GM19324 (cell line): ENCODE data around the gene COASY.

Experiments used
- ATAC-seq: cut with Tn5 transposase; IDR thresholded peaks from one replicate; pipeline ENCODE4 v1.9.1; 2021; ENCODE audit warnings: mild to moderate bottlenecking, moderate library complexity; ENCODE audit not compliant: unreplicated experiment, low FRiP score

The COASY gene

DNA sequence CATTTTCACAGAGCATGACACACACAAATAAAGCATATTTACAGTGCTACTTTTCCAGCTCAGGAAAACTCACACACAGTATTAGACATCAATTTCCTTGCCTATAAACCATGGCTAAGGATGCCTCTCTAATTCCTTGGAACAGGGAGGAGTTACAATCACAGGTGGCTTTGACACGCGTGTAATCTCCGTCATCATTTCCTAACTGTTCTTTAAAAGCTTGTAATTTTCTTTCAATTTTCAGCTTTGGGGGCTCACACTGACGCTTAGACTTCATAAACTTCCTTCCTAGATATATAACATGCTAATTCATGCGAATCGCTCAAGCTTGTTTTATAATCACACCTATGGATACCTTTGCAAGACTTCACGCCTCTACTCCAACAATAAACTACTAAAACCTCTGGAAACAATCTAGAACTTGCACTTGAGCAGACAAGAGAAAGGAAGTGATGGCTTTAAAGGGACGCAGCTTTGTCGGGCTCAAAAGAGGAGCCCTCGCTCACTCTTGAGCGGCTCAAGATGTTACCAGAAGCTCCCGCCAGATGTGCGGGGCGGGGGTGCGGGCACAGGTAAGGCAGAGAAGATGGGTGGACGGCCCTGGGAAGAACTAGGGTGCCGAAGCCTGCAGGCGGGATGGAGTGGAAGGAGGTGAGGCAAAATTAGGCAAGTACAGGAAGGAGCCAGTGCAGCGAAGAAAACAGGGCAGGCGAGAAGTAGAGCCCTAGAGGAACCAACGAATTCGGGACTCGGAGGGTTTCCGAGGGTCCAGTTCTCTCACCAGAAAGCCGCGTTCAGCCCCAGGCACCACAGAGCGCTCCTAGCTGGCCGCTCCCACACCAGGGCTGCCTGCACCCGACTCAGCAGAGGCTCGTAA lies 46.6 kb downstream of the COASY start:
- ATAC-seq, result peak; percentile 30

DNA sequence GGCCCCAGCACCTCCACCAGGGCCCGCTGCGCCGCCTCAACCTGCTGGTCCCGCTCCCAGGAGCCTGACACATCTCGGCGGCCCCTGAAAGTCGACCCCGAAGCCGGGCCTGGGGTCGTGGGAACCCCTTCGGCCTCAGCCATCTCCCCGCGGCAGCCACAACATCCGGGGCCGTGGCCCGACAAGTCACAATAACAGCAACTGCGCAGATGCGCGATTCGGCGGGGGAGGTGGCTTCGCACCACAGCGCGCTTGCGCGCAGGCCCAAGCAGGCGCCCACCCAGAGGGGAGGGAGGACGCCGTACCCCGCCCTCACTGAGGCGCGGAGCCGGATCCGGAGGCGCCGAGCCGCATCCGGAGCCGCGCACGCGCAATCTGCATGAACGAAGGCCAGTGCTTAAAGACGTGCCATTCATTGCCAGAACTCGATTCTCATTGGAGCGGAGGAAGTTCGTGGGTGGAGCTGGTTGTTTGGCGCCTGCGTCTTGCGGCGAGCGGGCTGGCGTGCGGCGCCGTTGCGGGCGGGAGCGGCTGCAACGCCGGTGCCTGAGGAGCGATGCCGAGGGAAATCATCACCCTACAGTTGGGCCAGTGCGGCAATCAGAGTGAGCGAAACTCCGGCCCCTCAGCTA lies 47.4 kb downstream of the COASY start, which contains the start of the genes RETREG3 and TUBG1:
TSS of gene RETREG3 (minus strand) at position 193 of the 632 bp plus-strand sequence. CDS start at position 143, 50 bp downstream.
TSS of gene TUBG1 (plus strand) at position 502 of the 632 bp plus-strand sequence. CDS start at position 557, 55 bp downstream.
- peak; percentile 95 for ATAC-seq

DNA sequence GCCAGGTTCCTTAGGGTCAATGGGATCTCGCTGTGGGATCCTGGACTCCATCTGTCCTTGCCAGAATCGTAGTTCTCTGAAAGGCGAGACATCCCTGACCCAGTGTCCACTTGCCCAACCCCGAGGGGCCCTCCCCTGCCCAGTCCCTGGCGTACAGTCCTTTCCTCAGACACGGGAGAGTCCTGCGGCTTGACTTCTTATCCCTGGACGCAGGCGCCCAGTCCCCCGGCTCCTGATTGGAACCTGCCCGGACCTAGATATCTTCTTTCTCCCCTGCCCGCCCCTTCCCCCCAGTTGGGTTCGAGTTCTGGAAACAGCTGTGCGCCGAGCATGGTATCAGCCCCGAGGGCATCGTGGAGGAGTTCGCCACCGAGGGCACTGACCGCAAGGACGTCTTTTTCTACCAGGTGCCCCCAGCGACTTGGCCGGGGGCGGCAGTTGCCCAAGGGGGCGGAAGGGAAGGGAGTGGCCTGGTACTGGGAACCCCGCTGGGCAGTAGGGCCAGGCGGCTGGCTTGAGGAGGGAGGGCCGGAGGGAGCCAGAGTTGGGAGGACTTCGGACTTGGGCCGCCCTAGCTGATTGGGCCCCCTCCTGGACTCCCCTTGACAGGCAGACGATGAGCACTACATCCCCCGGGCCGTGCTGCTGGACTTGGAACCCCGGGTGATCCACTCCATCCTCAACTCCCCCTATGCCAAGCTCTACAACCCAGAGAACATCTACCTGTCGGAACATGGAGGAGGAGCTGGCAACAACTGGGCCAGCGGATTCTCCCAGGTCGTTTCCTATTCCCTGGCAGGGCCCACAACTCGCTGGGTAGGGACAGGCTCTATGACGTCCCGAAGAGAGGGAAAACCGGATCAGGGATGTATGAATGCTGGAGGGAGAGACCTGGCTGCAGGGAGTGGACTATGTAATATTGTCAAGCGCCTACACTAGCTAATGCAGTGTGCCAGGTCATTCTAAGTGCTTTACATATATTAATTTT lies 48.2 kb downstream of the COASY start:
- peak; percentile 16 for ATAC-seq

DNA sequence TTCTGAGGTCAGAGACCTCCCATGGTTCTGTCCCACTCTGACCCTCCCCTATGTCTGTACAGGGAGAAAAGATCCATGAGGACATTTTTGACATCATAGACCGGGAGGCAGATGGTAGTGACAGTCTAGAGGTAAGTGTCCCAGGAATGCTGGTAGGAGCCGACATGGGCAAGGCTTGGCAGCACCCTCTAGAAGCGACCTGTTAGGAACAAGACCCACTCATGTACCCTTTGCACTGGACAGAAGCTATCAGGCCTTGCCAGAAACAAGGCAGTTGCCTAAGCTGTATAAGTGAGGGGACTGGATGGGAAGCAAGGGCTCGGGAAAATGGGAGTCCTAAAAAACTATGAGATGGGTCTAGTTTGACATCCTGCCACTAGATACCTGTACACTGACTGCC lies 50.1 kb downstream of the COASY start:
- no peak for ATAC-seq

DNA sequence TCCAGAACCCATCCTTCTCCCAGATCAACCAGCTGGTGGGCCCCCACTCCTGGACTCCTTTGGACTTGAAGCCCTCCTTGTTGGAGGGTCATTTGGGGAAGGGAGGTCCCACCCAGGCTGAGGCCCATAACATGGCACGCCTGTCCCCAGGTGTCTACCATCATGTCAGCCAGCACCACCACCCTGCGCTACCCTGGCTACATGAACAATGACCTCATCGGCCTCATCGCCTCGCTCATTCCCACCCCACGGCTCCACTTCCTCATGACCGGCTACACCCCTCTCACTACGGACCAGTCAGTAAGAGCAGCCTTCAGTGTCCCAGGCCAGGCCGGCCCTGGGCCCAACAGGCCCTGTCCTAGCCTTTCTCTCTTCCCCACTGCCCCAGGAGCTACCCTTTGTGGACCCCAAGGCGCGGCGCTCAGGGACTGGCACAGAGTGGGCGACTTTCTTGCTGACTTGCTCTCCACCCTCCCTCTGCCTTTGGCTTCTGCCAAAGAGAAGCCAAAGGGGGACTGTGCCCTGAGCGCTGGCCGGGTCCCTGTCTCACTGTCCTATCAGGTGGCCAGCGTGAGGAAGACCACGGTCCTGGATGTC lies 51.8 kb downstream of the COASY start:
- ATAC-seq, result no peak
